SK-N-SH treated with all-trans-retinoic acid at 6 μM for 48 hours (cell line): ENCODE data around the gene GABBR1.

Experiments used
- ATAC-seq: fragments of 200-7000 bp; cut with Tn5 transposase; 3 replicates; pipeline ENCODE4 v1.9.1; 2020; ENCODE audit warnings: mild to moderate bottlenecking, moderate library complexity
- ARNTL ChIP-seq: fragments of 450-650 bp; formaldehyde crosslinking; IDR thresholded peaks from 2 replicates; pipeline ENCODE4 v1.5.0; 2020; ENCODE audit warnings: low read depth, mild to moderate bottlenecking, moderate library complexity, borderline replicate concordance
- CREB5 ChIP-seq: fragments of 250-450 bp; sonication (Bioruptor Pico); IDR thresholded peaks from 2 replicates; pipeline ENCODE4 v1.5.1; 2020; ENCODE audit warnings: low read depth, mild to moderate bottlenecking, moderate library complexity
- CSDC2 ChIP-seq: fragments of 250-450 bp; sonication (Bioruptor Pico); IDR thresholded peaks from 2 replicates; pipeline ENCODE4 v1.5.0; 2020; ENCODE audit warnings: mild to moderate bottlenecking, moderate library complexity
- CSRNP3 ChIP-seq: fragments of 250-450 bp; sonication (Bioruptor Pico); IDR thresholded peaks from 2 replicates; pipeline ENCODE4 v1.5.1; 2021; ENCODE audit warnings: mild to moderate bottlenecking, moderate library complexity
- ESRRG ChIP-seq: fragments of 250-450 bp; sonication (Bioruptor Pico); IDR thresholded peaks from 2 replicates; pipeline ENCODE4 v1.6.1; 2021; ENCODE audit warnings: mild to moderate bottlenecking
- ISL1 ChIP-seq: fragments of 250-450 bp; sonication (Bioruptor Pico); IDR thresholded peaks from 2 replicates; pipeline ENCODE4 v2.1.2; 2022; ENCODE audit warnings: mild to moderate bottlenecking, moderate library complexity
- PATZ1 ChIP-seq: fragments of 250-450 bp; sonication (Bioruptor Pico); IDR thresholded peaks from 2 replicates; pipeline ENCODE4 v1.8.0; 2020; ENCODE audit warnings: mild to moderate bottlenecking, moderate library complexity, borderline replicate concordance
- POU6F1 ChIP-seq: fragments of 250-450 bp; sonication (Bioruptor Pico); IDR thresholded peaks from 2 replicates; pipeline ENCODE4 v1.8.0; 2021; ENCODE audit warnings: low read depth, mild to moderate bottlenecking, moderate library complexity, borderline replicate concordance
- PPARA ChIP-seq: fragments of 250-450 bp; sonication (Bioruptor Pico); IDR thresholded peaks from 2 replicates; pipeline ENCODE4 v1.5.0; 2020; ENCODE audit warnings: mild to moderate bottlenecking, borderline replicate concordance
- RARB ChIP-seq: fragments of 250-450 bp; sonication (Bioruptor Pico); IDR thresholded peaks from 2 replicates; pipeline ENCODE4 v1.8.0; 2021; ENCODE audit warnings: mild to moderate bottlenecking, moderate library complexity
- TCF4 ChIP-seq: fragments of 250-450 bp; sonication (Bioruptor Pico); IDR thresholded peaks from 2 replicates; pipeline ENCODE4 v1.8.0; 2021; ENCODE audit warnings: mild to moderate bottlenecking, moderate library complexity, borderline replicate concordance
- TOX ChIP-seq: fragments of 250-450 bp; sonication (Bioruptor Pico); IDR thresholded peaks from 2 replicates; pipeline ENCODE4 v1.8.0; 2021; ENCODE audit warnings: mild to moderate bottlenecking, moderate library complexity, borderline replicate concordance
- TSHZ2 ChIP-seq: fragments of 250-450 bp; sonication (Bioruptor Pico); IDR thresholded peaks from 2 replicates; pipeline ENCODE4 v1.5.0; 2020; ENCODE audit warnings: mild to moderate bottlenecking, moderate library complexity
- ZC3H10 ChIP-seq: fragments of 250-450 bp; sonication (Bioruptor Pico); IDR thresholded peaks from 2 replicates; pipeline ENCODE4 v1.5.1; 2021; ENCODE audit warnings: mild to moderate bottlenecking, moderate library complexity
- ZFP3 ChIP-seq: fragments of 250-450 bp; sonication (Bioruptor Pico); IDR thresholded peaks from 2 replicates; pipeline ENCODE4 v1.5.0; 2020; ENCODE audit warnings: mild to moderate bottlenecking, moderate library complexity
- ZFP30 ChIP-seq: fragments of 450-650 bp; formaldehyde crosslinking; IDR thresholded peaks from 2 replicates; pipeline ENCODE4 v1.5.0; 2022; ENCODE audit warnings: mild to moderate bottlenecking, moderate library complexity
- ZNF565 ChIP-seq: fragments of 450-650 bp; formaldehyde crosslinking; conservative IDR thresholded peaks from 2 replicates; pipeline ENCODE4 v1.5.0; 2020; ENCODE audit warnings: low read depth, mild to moderate bottlenecking, moderate library complexity
- ZNF70 ChIP-seq: fragments of 450-650 bp; formaldehyde crosslinking; IDR thresholded peaks from 2 replicates; pipeline ENCODE4 v1.5.0; 2020; ENCODE audit warnings: mild to moderate bottlenecking, moderate library complexity
- ZNF8 ChIP-seq: fragments of 450-650 bp; formaldehyde crosslinking; IDR thresholded peaks from 2 replicates; pipeline ENCODE4 v1.5.0; 2020; ENCODE audit warnings: mild to moderate bottlenecking, moderate library complexity

The GABBR1 gene

GRCh38 chr6:29674008-29674407 lies 41.0 kb upstream of the GABBR1 start:
- no peak for ATAC-seq

GRCh38 chr6:29673161-29673560 lies 40.2 kb upstream of the GABBR1 start:
- ATAC-seq = no peak
- no peak for TF ChIP-seq RARB
- no peak for TF ChIP-seq ZNF8
- no peak for TF ChIP-seq CREB5
- TF ChIP-seq PPARA (CRISPR knock-in tag) = no peak
- no peak for TF ChIP-seq CSRNP3 (CRISPR knock-in tag)
- TF ChIP-seq ISL1 (CRISPR knock-in tag) = no peak
- no peak for TF ChIP-seq ZC3H10 (CRISPR knock-in tag)
- no peak for TF ChIP-seq TOX (CRISPR knock-in tag)
- TF ChIP-seq ZNF70 (CRISPR knock-in tag) = no peak
- no peak for TF ChIP-seq ZFP3
- no peak for TF ChIP-seq ZFP30 (CRISPR knock-in tag)
- TF ChIP-seq ESRRG (CRISPR knock-in tag) = no peak
- TF ChIP-seq PATZ1 (CRISPR knock-in tag) = no peak

More at GRCh38 chr6:29674008-29674407, 41.0 kb upstream of the GABBR1 start:
- no peak for TF ChIP-seq ZFP3
- TF ChIP-seq ZNF565 = no peak
- TF ChIP-seq ZNF8 = no peak
- TF ChIP-seq ISL1 (CRISPR knock-in tag) = no peak
- no peak for TF ChIP-seq TSHZ2 (CRISPR knock-in tag)
- no peak for TF ChIP-seq CSRNP3 (CRISPR knock-in tag)
- TF ChIP-seq ZFP30 (CRISPR knock-in tag) = no peak
- no peak for TF ChIP-seq PATZ1 (CRISPR knock-in tag)
- no peak for TF ChIP-seq ZNF70 (CRISPR knock-in tag)
- TF ChIP-seq ZC3H10 (CRISPR knock-in tag) = no peak
- TF ChIP-seq POU6F1 = no peak
- no peak for TF ChIP-seq CSDC2 (CRISPR knock-in tag)
- no peak for TF ChIP-seq TCF4 (CRISPR knock-in tag)
- no peak for TF ChIP-seq ARNTL
